GM21723 (cell line): ENCODE data around the gene VTI1A.
"Not testable (repeated sequence)": the region's sequence is repeated elsewhere in the genome, so short reads cannot be mapped to it uniquely, and the experiment has no call there.

ENCODE experiments used
- ATAC-seq: cut with Tn5 transposase; IDR thresholded peaks from one replicate; pipeline ENCODE4 v1.9.1; 2021; ENCODE audit warnings: mild to moderate bottlenecking, moderate library complexity; ENCODE audit not compliant: unreplicated experiment

Gene VTI1A

DNA sequence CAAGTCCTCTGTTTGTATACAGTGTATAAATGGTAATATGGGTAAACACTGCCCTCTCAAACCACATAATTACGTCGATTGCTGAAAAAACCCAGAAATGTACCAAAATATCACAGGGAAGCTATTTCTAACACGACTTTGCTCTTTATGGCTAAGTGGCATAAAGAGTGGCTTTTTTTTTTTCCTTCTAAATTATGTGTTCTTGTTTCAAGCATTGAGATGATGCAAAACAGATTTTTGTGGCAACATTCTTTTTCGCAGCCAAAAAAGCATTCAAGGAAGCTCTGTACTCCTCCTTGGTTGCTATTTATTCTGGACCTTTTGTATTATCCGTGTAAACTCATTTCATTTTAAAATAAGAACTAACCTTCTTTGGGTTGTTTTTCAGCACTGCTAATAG lies 138.9 kb downstream of the VTI1A start:
- ATAC-seq = no peak

DNA sequence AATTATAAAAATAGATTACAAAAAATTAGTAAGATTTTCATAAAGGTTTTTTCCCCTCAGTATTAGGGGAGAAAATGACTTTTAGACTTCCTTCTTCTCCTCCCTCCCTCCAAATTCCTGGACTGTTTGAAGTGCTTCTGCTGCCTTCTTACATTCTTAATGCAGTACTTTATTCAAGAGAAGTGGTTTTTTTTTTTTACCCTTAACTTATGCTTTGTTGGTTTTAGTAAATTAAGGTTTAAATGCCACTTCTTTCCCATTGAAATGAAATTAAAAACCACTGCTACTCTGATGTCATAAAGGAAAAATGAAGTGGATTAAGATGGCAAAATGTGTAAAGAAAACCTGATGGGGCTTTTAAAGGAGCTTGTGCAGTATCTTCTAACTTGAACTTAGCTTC lies 140.7 kb downstream of the VTI1A start:
- ATAC-seq = no peak

DNA sequence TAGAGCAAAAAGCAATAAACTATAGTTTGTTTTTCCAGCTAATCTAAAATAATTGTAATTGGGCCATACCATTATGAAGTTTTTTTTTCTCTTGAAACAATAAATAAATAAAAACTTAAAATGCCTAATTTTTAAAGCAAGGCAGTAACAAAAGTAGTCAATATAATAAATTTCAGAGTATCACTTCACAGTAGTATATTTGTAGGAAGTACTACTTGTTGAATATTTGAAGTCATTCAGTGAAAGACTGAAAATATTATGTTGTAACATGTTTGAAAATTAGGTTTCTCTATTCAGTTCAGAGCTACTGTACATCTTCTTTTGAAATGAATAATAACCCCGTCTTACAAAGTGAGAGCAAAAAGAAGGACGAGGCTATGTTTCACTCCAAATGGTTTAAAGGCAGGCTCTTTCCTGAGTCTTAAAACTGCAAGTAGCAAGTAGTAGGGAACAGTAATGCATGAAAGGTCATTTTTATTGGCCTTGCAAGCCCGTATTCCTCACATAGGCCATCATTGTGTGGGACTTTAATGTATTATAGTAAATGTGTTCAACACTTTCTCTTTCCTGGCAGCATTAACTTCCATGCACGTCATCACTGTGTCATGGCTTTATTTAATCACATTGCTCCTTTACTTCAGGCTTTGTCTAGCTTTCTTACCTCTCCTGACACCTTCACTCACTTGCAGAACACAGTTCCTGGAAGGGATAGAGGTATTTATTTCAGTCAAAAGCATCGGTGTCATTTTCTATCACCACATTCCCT lies 141.4 kb downstream of the VTI1A start:
- ATAC-seq = no peak

DNA sequence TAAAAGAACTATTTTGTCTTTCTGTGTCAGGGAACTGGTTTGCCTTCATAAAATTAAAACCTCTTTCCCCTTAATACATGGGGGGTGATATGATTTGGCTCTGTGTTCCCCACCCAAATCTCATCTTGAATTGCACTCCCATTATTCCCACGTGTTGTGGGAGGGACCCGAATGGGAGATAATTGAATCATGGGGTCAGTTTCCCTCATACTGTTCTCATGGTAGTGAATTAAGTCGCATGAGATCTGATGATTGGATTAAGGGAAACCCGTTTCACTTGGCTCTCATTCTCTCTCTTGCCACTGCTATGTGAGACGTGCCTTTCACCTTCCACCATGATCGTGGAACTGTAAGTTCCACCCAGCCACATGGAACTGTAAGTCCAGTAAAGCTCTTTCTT lies 142.1 kb downstream of the VTI1A start:
- ATAC-seq = no peak

DNA sequence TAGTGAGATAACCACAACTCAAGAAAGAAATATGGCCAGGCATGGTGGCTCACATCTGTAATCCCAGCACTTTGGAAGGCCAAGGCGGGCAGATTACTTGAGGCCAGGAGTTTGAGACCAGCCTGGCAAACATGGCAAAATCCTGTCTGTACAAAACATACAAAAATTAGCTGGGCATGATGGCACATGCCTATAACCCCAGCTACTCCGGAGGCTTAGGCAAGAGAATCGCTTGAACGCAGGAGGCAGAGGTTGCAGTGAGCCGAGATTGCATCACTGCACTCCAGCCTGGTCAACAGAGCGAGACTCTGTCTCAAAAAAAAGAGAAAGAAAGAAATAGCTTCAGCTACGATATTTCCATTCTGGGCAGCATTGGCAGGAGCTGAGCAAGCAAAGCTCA lies 143.8 kb downstream of the VTI1A start:
- ATAC-seq = not testable (repeated sequence)

DNA sequence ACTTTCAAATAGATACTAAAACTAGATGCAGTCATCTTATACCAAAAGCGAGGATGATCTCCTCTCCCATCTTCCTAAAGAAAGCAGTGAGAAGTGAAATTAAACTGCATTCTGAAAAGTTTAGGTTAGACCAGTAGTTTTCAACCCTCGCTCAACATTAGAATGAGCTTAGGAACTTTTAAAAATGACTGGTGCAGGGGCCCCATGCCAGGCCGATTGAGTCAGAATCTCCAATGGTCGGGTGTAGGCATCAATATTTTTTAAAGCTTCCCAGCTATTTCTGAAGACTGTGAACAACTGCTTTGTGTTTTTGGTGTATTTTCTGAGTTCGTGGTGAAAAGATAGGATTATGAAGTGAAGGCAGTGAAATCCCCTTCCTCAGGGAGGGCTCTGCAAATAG lies 146.0 kb downstream of the VTI1A start:
- no peak for ATAC-seq

DNA sequence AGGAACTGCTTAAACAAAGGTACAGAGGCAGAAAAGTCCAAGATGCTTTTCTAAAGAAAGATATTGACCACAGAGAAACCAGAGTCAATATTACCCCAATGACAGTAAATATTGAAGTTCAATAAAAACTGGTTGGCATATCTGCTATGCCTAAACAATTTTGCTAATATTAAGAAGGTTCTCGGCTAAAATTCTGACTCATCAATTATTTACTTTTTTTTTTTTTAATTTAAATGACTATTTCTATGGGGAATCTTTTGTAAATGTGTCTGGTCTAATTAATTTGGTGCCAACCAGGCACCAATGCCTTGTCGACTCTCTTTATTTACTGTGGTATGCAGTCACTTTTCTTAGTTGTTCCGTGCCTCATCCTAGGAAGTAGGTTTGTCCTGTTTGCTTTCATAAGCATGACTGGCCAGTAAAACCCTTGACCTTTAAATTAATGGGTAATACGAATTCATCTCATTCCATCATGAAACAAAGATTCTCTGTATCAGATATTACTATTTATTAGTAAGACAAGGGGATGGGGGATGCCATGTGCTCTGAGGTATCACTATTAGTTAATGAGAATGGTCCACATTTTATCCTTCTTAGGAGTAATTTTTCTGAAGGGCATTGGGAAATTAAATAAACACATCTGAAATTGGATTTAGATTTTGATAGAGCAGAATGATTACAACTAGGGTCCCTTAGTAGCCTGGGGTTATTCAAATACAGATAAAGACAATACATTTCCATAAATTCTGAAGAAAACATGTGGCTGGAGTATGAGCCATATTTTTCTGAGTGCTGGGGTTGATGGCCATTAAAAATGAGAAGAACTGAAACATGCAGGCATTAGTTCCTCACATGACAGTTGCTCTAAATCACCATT lies 154.4 kb downstream of the VTI1A start:
- no peak for ATAC-seq

DNA sequence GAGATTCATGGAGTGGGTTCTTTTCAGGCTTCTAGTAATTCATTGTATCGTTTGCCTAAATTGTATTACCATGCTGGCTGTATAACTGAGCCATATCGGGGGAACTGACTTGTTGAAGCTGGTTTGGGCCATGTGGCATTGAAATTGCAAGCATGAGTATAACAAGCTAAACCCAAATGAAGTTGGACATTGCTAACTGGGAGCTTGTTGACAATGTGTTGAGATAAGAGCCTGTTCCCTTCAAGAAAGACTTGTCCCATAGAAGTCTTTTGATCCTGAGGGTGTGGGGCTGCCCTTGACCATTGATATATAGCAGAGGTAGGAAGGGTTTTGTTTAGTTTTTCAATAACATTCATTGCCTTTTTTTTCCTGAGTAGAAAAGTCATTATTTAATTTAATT lies 156.0 kb downstream of the VTI1A start:
- no peak for ATAC-seq

DNA sequence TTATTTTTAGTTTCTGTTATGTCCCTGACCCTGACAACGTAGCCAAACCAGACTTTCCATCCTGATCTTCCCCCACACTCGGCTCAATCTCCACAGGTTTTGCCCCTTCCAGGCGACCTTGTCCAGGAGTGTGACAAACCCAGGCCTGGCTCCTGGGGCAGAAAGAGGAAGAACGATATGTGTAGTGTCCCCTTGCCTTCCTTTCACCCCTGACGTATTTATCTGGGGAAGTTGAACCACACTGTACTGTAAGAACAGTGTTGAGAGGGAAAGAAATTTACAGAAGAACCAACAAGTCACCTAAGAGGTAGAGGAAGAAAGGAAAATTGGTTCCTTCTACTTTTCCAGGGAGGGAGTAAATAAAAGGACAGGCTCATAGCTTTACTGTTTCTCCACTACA lies 158.0 kb downstream of the VTI1A start:
- no peak for ATAC-seq

DNA sequence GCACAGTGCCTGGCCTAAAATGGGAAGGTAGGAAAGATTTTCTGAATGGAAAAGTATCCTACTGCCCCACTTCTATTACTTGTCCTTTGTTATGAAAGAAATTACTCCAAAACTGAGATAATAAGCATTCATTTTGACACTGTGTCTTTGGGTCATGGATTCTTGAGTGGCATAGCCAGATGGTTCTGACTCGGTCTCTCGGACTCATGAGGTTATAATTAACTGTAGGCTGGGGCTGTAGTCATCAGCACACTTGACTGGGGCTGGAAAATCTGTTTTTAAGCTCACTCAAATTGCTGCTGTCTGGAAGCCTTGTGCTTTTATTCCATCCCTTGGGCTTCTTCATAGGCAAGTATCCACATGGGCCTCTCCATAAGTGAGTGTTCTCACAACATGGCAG lies 160.5 kb downstream of the VTI1A start:
- ATAC-seq = no peak

DNA sequence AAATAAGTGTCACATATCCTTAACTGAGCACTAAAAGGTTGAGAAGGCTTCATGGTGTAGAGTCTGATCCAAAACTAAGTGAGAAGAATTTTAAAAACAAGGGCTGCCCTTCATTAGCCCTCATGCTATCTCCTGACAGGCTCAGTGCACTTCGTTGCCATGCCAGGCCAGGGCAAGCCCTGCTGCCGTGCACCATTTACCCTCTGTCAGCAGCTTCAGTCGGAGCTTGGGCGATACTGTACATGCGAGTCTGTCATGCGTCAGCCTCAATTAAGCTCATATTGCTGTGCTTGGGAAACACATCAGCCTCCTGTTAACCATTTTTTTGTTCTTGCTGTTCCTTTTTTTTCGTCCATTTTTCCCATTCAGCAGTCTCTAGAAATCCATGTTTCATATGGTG lies 166.6 kb downstream of the VTI1A start:
- ATAC-seq = no peak

DNA sequence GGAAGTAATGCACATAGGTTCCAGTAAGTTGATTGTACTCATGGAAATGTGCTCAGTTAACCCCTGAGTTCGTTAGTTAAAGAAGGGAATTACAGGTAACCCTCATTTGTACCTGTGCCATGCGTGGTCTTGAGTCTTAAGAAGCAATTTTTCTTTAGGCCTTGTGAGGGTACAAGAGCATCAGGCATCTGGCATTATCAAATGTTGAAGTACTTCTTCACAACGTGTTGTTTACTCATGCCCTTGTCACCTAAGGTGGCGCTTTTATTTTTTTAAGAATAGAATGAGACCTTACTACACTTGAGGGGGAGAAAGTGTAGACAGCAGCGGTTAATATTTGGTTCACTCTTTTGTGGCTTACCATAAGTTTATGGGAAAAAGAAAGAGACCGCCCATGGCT lies 167.1 kb downstream of the VTI1A start:
- ATAC-seq = no peak

DNA sequence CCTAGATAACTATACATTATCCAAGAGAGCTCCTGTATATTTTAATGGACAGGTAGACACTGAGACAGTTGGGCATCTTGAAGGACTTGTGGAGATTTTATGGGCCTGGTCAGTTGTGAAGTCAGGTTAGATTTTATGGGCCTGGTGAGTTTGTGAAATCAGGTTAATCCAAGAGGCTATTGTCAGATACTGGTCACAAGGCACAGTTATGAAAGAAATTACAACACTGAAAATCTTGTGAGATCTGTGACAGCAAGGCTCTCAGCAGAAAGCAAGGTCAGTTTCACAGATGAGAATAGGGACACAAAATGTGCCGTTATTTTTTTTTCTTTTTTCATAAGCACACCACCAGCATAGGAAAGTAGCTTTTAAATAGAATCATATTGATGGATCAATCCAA lies 167.6 kb downstream of the VTI1A start:
- ATAC-seq = no peak

DNA sequence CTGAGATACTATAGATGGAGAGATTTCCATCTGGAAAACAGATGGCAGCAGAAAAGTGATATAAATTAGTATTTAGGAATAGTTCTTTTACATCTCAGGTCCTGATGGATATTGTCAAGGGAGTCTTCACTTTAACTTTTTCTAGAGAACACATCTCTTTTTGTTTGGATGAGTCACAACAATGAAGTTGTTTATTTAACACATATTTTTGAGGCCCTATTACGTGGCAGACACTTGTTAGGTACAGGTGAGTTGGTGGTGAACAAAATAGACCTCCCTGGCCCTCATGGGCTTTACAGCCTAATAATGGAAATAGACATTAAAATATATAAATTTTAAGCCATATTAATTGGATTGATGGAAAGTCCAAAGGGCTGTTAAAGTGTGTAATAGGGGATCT lies 168.3 kb downstream of the VTI1A start:
- ATAC-seq = no peak

DNA sequence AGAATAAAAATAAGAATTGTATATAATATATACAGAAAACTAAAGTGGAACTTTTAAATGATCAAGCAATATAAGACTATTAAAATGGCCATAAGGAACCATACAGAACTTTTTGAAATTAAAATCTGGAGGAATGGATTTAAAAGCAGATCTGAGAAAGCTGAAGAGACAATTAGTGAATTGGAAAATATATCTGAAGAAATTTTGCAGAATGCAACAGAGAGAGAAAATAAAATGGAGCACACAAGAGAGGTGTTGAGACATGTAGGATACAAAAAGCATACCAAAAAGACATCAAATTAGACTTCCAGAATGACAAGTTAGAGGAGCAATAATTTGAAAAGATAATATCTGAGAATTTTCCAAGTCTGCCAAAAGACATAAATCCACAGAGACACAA lies 169.6 kb downstream of the VTI1A start:
- ATAC-seq = no peak

DNA sequence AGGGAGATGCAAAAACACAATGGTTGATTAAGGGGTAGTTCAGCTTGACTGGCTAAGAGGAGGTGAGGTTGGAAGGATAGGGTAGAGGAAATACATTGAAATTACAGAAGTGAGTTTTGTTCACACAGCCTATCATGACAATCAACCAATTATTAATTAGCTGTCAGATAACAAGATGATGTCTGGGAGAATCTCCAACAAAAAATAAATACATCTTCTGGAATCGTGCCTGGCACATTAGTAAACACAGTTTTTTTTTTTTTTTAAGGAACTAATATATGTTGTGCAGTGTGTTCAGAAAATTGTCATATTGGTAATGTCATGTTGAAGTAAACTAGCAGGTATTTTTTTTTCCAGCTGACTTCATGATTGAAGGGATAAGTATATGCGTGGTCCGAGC lies 171.8 kb downstream of the VTI1A start:
- ATAC-seq = no peak

DNA sequence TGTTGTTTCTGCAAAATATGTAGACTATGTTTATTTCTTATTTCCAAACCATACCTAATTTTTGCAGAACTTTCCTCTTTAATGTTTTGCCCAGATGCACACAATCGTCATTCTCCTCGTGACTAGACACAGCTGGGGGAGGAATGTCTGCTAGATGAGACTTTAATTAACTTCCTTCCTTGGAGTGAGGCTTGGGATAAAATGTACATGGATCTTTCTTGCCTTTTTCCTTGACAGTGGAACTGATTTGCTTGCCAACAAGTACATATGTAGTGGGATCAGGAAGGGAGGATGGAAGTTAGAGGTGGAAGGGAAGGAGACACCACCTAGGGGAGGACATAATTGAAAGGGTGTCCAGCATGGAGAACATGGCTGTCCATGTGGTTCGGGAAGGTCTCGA lies 172.5 kb downstream of the VTI1A start:
- no peak for ATAC-seq

DNA sequence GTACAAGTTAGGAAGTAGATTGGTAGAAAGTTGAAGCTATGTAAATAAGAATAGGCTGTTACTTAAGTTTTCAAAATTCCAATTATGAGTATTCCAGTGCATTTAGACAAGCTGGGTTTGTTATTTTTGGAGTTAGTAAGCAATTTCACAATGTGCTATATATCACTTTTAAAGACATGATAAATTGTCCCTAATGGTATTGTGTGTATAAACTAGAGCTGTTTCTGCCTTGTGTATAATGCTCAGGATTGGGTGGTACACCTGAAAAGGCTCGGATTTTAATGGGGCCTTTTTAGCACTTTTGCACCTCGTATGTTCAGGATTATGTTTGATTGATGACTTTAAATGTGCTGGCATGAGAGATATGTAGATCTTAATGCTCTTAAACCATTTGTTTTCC lies 175.8 kb downstream of the VTI1A start:
- no peak for ATAC-seq

DNA sequence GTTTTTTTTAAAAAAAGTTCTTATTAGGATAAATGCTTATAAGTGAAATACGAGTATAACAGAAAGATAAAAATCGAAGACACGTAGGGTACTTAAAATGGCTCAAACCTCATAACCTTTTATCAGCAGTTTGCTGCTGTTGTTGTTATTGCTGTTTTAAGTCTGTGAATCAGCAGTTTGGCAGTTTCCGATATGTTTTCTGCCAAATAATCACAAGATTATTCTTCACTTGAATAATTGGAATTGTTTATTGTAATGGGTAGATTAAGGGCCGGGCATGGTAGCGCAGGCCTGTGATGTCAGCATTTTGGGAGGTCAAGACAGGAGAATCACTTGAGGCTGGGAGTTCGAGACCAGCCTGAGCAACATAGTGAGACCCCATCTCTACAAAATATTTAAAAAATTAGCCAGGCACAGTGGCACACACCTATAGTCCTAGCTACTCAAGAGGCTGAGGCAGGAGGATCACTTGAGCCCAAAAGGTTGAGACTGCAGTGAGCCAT lies 177.6 kb downstream of the VTI1A start:
- no peak for ATAC-seq

DNA sequence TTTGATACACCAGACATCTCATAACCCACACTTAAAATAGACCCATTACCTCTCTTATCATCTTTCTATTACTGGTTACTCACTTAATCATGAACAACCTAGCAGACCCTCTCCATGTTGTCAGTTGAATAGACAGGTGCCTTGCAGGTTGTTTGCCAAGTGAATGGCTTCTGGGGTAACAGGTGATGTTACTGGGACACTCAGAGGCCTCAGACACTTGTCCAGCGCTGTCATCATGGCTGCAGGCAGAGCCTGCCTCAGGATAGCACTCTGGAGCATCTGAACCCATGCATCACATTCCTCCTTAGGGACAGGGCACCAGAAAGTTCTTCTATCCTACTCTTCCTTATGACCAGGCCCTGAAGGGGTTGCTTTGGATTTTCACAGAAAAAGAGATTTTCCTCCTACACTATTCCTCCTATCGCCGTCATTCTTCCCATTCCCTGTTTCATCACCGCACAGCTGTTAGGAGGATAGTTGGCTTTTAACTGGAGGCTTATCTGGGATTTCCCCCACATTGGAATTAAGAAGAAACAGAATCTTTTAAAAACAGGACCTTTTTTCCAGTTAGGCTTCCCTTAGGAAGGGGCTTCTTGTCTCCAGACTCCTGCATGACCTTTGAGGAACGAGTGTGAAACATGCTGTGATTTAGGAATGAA lies 182.1 kb downstream of the VTI1A start:
- ATAC-seq = no peak

DNA sequence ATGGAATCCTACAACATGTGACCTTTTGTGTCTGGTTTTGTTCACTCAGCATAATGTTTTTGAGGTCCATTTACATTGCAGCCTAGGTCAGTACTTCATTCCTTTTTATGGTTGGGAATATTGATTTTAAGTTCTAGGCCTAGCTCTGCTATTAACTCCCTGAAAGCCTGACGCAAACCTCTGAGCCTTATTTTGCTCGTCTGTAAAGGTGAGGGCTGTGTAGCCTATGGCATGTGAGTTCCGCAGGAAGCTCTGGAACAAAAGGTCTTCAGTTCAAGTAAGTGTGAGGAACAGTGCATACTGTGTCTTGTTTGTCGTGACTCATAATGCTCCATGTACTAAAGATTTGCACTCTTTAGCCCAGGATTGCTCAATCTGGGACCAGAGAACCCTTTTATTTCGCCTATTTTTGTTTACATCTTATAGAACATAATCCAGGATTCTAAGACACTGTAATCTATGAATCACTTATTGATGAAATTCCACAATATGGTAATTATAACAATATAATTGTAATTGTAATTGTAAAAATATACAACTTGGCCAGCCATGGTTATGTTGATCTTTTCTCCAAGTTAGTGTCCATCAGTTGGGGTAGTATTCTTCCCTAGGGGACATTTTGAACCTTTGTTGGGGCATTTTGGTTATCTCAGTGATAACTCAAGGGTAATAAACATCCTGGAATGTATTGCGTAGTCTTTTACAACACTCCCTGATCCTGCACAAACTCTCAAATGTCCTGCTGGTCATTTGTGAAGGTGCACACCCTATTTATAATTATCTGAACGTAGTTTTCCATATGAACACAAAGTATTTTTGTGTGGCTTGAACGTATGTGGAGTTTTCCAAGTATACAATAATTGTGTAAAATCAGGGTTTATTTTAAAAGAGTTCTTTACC lies 184.7 kb downstream of the VTI1A start:
- ATAC-seq = no peak
